Measurements from ENCODE around the gene ZMYM2.

DNA sequence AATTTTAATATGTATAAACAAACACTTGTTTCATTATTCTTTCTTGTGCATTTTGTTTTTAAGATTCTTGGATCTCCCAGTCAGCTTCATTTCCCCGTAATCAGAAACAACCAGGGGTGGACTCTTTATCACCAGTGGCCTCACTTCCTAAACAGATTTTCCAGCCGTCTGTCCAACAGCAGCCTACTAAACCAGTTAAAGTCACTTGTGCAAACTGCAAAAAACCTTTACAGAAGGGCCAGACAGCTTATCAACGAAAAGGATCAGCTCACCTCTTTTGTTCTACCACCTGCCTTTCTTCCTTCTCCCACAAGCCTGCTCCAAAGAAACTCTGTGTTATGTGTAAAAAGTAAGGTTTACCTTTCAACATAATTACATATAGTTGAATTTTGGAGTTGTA, 44.3 kb downstream of the ZMYM2 start:
- TF ChIP-seq, protein P1, sequence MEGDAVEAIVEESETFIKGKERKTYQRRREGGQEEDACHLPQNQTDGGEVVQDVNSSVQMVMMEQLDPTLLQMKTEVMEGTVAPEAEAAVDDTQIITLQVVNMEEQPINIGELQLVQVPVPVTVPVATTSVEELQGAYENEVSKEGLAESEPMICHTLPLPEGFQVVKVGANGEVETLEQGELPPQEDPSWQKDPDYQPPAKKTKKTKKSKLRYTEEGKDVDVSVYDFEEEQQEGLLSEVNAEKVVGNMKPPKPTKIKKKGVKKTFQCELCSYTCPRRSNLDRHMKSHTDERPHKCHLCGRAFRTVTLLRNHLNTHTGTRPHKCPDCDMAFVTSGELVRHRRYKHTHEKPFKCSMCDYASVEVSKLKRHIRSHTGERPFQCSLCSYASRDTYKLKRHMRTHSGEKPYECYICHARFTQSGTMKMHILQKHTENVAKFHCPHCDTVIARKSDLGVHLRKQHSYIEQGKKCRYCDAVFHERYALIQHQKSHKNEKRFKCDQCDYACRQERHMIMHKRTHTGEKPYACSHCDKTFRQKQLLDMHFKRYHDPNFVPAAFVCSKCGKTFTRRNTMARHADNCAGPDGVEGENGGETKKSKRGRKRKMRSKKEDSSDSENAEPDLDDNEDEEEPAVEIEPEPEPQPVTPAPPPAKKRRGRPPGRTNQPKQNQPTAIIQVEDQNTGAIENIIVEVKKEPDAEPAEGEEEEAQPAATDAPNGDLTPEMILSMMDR (IDR thresholded peaks at IDR 0.05): no peak
- no peak for TF ChIP-seq EZH2phosphoT487 (IDR thresholded peaks at IDR 0.05)
